Fibroblast of mammary gland (primary cell): Measurements from ENCODE around the gene RPL22L1.

ENCODE experiments used
- DNase-seq: peaks from one replicate; pipeline ENCODE4 v3.0.0-alpha.2; 2010; ENCODE audit warnings: low read depth
- H3K4me3 ChIP-seq: 2 replicates; pipeline ENCODE4 v1.5.1; 2011; ENCODE audit warnings: low read depth, mild to moderate bottlenecking, low read length, moderate library complexity; ENCODE audit not compliant: control insufficient read depth
- TF ChIP-seq, protein P1 (sequence below): conservative IDR thresholded peaks from 2 replicates; pipeline ENCODE4 v1.5.1; 2011; ENCODE audit warnings: low read depth, low read length, inconsistent platforms; ENCODE audit not compliant: control insufficient read depth, insufficient read depth

RPL22L1 gene

GRCh38 chr3:170869645-170870593, at the start of gene RPL22L1:
TSS of gene RPL22L1 (minus strand) at chr3:170870195. CDS start at chr3:170870167, 28 bp downstream.
- H3K4me3 ChIP-seq: peak within 1 kb of the TSS; percentile 99
- peak; percentile 94 for DNase-seq
- TF ChIP-seq, protein P1, sequence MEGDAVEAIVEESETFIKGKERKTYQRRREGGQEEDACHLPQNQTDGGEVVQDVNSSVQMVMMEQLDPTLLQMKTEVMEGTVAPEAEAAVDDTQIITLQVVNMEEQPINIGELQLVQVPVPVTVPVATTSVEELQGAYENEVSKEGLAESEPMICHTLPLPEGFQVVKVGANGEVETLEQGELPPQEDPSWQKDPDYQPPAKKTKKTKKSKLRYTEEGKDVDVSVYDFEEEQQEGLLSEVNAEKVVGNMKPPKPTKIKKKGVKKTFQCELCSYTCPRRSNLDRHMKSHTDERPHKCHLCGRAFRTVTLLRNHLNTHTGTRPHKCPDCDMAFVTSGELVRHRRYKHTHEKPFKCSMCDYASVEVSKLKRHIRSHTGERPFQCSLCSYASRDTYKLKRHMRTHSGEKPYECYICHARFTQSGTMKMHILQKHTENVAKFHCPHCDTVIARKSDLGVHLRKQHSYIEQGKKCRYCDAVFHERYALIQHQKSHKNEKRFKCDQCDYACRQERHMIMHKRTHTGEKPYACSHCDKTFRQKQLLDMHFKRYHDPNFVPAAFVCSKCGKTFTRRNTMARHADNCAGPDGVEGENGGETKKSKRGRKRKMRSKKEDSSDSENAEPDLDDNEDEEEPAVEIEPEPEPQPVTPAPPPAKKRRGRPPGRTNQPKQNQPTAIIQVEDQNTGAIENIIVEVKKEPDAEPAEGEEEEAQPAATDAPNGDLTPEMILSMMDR: no peak

- H3K4me3 ChIP-seq: no peak overlapping the region
- DNase-seq: no peak
- TF ChIP-seq, protein P1: no peak
Measured at GRCh38 chr3:170918715-170919114, 48.7 kb upstream of the RPL22L1 start.

DNA sequence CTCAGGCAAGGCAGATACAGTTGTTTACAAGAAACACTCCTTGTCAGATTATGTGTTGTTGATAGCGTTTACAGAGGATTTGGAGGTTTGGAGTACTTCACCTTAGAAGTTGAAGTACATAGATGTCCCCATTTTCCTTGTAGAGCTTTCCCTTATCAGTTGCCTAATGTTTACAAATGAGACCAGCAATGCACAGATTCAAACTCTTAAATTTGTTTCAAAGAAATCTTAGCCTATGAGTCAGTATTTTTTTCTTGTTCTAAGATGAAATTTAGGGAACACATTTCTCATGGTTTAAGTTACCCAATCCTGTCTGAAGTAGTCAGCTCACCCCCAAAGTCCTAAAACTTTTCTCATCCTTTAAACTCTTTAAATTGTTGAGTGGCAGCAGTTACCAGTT, 44.7 kb upstream of the RPL22L1 start:
- no peak for DNase-seq
- TF ChIP-seq, protein P1: no peak
- H3K4me3 ChIP-seq: no peak overlapping the region

DNA sequence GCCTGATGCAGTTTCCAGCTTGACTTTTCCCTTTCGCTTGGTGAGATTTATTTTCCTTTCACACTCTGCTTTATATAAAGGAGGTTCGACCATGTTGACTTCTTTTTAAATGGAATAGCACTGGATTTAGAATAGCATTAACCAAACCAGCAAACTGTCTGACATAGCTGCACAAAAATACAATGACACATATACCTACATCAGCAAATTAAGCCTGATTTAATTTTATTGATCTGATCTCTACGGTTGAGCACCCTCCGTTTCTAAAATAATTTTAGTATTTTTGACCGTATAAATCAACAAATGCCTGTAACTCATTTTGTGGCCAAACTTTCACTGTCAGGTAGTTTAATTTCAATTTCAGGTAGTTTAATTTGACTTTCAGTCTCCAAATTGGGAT, 44.2 kb upstream of the RPL22L1 start:
- DNase-seq: no peak
- no peak overlapping the region for H3K4me3 ChIP-seq
- TF ChIP-seq, protein P1: no peak

DNA sequence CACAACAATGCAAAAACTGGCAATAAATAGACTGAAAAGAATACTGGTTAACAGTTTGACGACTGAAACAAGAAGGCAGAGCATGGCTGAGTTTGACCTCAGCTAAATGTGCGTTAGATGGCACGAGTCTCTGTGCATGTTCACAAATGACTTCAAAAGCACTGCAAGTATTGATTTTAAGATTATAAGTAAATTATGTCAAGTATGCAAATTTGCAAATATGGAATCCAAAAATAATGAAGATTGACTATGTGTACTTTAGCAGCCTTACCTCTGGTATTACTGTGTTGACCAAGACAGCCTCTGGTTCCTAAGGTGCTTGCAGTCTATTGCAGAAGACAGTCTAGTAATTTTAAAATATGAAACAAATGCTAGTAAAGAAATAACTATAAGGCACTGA, 41.1 kb upstream of the RPL22L1 start:
- DNase-seq: no peak
- H3K4me3 ChIP-seq: no peak overlapping the region
- TF ChIP-seq, protein P1: no peak

GRCh38 chr3:170910542-170910941, 40.5 kb upstream of the RPL22L1 start:
- TF ChIP-seq, protein P1: no peak
- H3K4me3 ChIP-seq: no peak overlapping the region
- DNase-seq: peak; percentile 34
